Measurements from ENCODE around the gene DMRTB1.

GRCh38 chr1:53509775-53510174 lies 50.6 kb downstream of the DMRTB1 start:
- TF ChIP-seq RAD21 (conservative IDR thresholded peaks at IDR 0.05) = no peak
- TF ChIP-seq EZH2 (IDR thresholded peaks at IDR 0.05; ENCODE audit: borderline replicate concordance, insufficient read depth, low read length, poor library complexity, severe bottlenecking) = no peak
- no peak for TF ChIP-seq CTCF (IDR thresholded peaks at IDR 0.05; ENCODE audit: poor library complexity, severe bottlenecking)
- TF ChIP-seq REST (IDR thresholded peaks at IDR 0.05; ENCODE audit: borderline replicate concordance) = no peak
- no peak for TF ChIP-seq POLR2AphosphoS5 (IDR thresholded peaks at IDR 0.05)
- TF ChIP-seq MXI1 (conservative IDR thresholded peaks at IDR 0.05; ENCODE audit: poor library complexity, severe bottlenecking) = no peak
- TF ChIP-seq EP300 (conservative IDR thresholded peaks at IDR 0.05; ENCODE audit: poor library complexity, severe bottlenecking) = no peak
